Measurements from ENCODE around the gene ZBTB20.

Gene ZBTB20

GRCh38 chr3:114408736-114409670 lies 738.1 kb downstream of the ZBTB20 start:
- FAIRE-seq = no peak
- no peak for DNase-seq (ENCODE audit: insufficient read length, low spot score)

GRCh38 chr3:114406922-114407321 lies 740.2 kb downstream of the ZBTB20 start:
- no peak for FAIRE-seq
- no peak for DNase-seq (ENCODE audit: insufficient read length, low spot score)

- FAIRE-seq (no peak), DNase-seq (ENCODE audit: insufficient read length, low spot score) (no peak)
Measured at GRCh38 chr3:114406286-114406685, 740.8 kb downstream of the ZBTB20 start.

- DNase-seq (ENCODE audit: insufficient read length, low spot score) = no peak
- no peak for FAIRE-seq
Measured at GRCh38 chr3:114405202-114405990, 741.7 kb downstream of the ZBTB20 start.

- no peak for DNase-seq (ENCODE audit: insufficient read length, low spot score)
- no peak for FAIRE-seq
Measured at GRCh38 chr3:114404590-114404989, 742.5 kb downstream of the ZBTB20 start.

GRCh38 chr3:114402838-114403237 lies 744.2 kb downstream of the ZBTB20 start:
- DNase-seq (ENCODE audit: insufficient read length, low spot score) (no peak), FAIRE-seq (no peak)

- no peak for DNase-seq (ENCODE audit: insufficient read length, low spot score)
- no peak for FAIRE-seq
Measured at GRCh38 chr3:114401346-114401745, 745.7 kb downstream of the ZBTB20 start.

- FAIRE-seq (no peak), DNase-seq (ENCODE audit: insufficient read length, low spot score) (no peak)
Measured at GRCh38 chr3:114400371-114400770, 746.7 kb downstream of the ZBTB20 start.

GRCh38 chr3:114394551-114394950 lies 752.5 kb downstream of the ZBTB20 start:
- no peak for DNase-seq (ENCODE audit: insufficient read length, low spot score)
- FAIRE-seq = no peak

GRCh38 chr3:114393367-114394072 lies 753.6 kb downstream of the ZBTB20 start:
- DNase-seq (ENCODE audit: insufficient read length, low spot score) = no peak
- FAIRE-seq = no peak

- FAIRE-seq = no peak
- no peak for DNase-seq (ENCODE audit: insufficient read length, low spot score)
Measured at GRCh38 chr3:114392831-114393230, 754.3 kb downstream of the ZBTB20 start.

- no peak for DNase-seq (ENCODE audit: insufficient read length, low spot score)
- FAIRE-seq = no peak
Measured at GRCh38 chr3:114389156-114389555, 757.9 kb downstream of the ZBTB20 start.

GRCh38 chr3:114384558-114384903 lies 762.6 kb downstream of the ZBTB20 start:
- FAIRE-seq (no peak), DNase-seq (ENCODE audit: insufficient read length, low spot score) (no peak)

- FAIRE-seq (no peak), DNase-seq (ENCODE audit: insufficient read length, low spot score) (peak; percentile 54)
Measured at GRCh38 chr3:114383875-114384557, 763.1 kb downstream of the ZBTB20 start.

GRCh38 chr3:114380233-114380651 lies 766.8 kb downstream of the ZBTB20 start:
- FAIRE-seq = no peak
- no peak for DNase-seq (ENCODE audit: insufficient read length, low spot score)

- no peak for FAIRE-seq
- DNase-seq (ENCODE audit: insufficient read length, low spot score) = no peak
Measured at GRCh38 chr3:114379266-114379665, 767.8 kb downstream of the ZBTB20 start.

GRCh38 chr3:114378760-114379159 lies 768.3 kb downstream of the ZBTB20 start:
- FAIRE-seq (no peak), DNase-seq (ENCODE audit: insufficient read length, low spot score) (no peak)

- FAIRE-seq (no peak), DNase-seq (ENCODE audit: insufficient read length, low spot score) (no peak)
Measured at GRCh38 chr3:114377426-114377825, 769.7 kb downstream of the ZBTB20 start.

- FAIRE-seq (no peak), DNase-seq (ENCODE audit: insufficient read length, low spot score) (no peak)
Measured at GRCh38 chr3:114376516-114377185, 770.4 kb downstream of the ZBTB20 start.
